Measurements from ENCODE around the gene TRAPPC11.

TRAPPC11 gene

DNA sequence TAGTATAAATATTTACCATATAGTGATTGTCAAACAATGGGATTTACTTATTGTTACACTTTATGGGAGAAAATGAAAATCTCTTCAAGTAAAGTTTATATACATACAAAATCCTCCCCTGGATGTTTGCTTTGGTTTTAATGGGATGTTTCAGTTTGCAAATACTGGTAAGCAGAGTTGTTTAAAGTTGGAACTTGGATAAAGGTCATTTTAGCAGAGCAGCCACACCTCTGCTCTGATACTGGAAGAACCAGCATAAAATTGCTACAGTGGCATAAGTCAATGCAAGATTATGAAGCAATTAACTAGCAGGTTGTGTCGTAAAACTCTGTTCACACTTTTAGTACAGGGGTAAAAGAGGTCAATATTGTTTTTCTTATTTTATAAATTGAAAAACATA is 101.2 kb downstream of the TRAPPC11 start:
- DNase-seq: no peak
